Measurements from ENCODE around the gene PHLDA3.

The PHLDA3 gene

DNA sequence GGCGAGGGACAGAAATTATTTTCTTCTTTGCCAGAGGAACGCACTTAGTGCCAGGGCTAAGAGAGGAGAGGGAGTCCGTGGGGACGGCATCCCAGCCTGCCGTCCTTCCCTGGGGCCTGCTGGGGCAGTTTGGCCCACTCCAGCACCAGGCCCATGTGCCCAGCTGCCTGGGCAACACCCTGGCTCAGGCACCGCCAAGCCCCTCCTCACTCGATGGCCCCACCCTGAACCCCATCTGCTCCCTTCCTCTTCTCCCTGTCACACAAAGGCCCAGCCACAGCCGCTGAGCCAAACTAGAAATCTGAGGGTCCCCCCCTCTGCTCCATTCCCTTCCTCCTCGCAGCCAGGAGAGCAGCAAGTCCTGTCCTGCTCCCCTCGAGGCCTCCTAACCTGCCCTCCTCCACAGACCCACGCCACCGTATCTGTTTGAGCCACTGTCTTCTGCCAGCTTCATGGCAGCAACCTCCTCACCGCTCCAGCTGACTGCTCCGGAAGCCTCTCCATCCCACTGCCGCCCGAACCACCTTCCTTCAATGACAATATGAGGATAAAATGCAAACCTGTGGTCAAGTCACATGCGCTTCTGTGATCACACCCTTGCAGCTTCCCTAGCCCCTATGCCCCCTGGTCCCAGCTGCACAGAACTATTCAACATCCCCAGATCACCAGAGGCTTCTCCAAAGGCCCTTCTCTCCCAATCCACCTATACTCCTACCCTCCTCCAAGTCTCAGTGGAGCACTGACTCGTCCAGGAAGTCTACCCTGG, 39.1 kb downstream of the PHLDA3 start:
- TF ChIP-seq ZNF350 (tag by site-specific recombination; IDR thresholded peaks at IDR 0.05) (no peak), ZNF174 (tag by site-specific recombination; IDR thresholded peaks at IDR 0.05) (no peak), GFI1B (tag by site-specific recombination; IDR thresholded peaks at IDR 0.05) (no peak), SP3 (tag by site-specific recombination; IDR thresholded peaks at IDR 0.05) (no peak), ZNF768 (tag by site-specific recombination; IDR thresholded peaks at IDR 0.05) (no peak), ZNF274 (IDR thresholded peaks at IDR 0.05; ENCODE audit: low read length) (no peak), ZNF274 (tag by site-specific recombination; IDR thresholded peaks at IDR 0.05; ENCODE audit: borderline replicate concordance) (no peak), WT1 (tag by site-specific recombination; IDR thresholded peaks at IDR 0.05) (no peak), ZNF514 (tag by site-specific recombination; IDR thresholded peaks at IDR 0.05) (no peak), ZIC2 (tag by site-specific recombination; IDR thresholded peaks at IDR 0.05) (no peak), ZFP41 (tag by site-specific recombination; IDR thresholded peaks at IDR 0.05; ENCODE audit: borderline replicate concordance) (no peak), ZFP69B (tag by site-specific recombination; IDR thresholded peaks at IDR 0.05) (no peak), OVOL3 (tag by site-specific recombination; IDR thresholded peaks at IDR 0.05) (no peak), ZNF433 (tag by site-specific recombination; IDR thresholded peaks at IDR 0.05; ENCODE audit: low read depth) (no peak)
- TF ChIP-seq, protein P1, sequence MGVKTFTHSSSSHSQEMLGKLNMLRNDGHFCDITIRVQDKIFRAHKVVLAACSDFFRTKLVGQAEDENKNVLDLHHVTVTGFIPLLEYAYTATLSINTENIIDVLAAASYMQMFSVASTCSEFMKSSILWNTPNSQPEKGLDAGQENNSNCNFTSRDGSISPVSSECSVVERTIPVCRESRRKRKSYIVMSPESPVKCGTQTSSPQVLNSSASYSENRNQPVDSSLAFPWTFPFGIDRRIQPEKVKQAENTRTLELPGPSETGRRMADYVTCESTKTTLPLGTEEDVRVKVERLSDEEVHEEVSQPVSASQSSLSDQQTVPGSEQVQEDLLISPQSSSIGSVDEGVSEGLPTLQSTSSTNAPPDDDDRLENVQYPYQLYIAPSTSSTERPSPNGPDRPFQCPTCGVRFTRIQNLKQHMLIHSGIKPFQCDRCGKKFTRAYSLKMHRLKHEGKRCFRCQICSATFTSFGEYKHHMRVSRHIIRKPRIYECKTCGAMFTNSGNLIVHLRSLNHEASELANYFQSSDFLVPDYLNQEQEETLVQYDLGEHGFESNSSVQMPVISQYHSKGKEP (tag by site-specific recombination; IDR thresholded peaks at IDR 0.05): no peak
- TF ChIP-seq, protein P2, sequence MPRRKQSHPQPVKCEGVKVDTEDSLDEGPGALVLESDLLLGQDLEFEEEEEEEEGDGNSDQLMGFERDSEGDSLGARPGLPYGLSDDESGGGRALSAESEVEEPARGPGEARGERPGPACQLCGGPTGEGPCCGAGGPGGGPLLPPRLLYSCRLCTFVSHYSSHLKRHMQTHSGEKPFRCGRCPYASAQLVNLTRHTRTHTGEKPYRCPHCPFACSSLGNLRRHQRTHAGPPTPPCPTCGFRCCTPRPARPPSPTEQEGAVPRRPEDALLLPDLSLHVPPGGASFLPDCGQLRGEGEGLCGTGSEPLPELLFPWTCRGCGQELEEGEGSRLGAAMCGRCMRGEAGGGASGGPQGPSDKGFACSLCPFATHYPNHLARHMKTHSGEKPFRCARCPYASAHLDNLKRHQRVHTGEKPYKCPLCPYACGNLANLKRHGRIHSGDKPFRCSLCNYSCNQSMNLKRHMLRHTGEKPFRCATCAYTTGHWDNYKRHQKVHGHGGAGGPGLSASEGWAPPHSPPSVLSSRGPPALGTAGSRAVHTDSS (tag by site-specific recombination; IDR thresholded peaks at IDR 0.05): no peak
- TF ChIP-seq, protein P3, sequence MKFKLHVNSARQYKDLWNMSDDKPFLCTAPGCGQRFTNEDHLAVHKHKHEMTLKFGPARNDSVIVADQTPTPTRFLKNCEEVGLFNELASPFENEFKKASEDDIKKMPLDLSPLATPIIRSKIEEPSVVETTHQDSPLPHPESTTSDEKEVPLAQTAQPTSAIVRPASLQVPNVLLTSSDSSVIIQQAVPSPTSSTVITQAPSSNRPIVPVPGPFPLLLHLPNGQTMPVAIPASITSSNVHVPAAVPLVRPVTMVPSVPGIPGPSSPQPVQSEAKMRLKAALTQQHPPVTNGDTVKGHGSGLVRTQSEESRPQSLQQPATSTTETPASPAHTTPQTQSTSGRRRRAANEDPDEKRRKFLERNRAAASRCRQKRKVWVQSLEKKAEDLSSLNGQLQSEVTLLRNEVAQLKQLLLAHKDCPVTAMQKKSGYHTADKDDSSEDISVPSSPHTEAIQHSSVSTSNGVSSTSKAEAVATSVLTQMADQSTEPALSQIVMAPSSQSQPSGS (tag by site-specific recombination; IDR thresholded peaks at IDR 0.05; ENCODE audit: low read depth): no peak
- TF ChIP-seq, protein P4, sequence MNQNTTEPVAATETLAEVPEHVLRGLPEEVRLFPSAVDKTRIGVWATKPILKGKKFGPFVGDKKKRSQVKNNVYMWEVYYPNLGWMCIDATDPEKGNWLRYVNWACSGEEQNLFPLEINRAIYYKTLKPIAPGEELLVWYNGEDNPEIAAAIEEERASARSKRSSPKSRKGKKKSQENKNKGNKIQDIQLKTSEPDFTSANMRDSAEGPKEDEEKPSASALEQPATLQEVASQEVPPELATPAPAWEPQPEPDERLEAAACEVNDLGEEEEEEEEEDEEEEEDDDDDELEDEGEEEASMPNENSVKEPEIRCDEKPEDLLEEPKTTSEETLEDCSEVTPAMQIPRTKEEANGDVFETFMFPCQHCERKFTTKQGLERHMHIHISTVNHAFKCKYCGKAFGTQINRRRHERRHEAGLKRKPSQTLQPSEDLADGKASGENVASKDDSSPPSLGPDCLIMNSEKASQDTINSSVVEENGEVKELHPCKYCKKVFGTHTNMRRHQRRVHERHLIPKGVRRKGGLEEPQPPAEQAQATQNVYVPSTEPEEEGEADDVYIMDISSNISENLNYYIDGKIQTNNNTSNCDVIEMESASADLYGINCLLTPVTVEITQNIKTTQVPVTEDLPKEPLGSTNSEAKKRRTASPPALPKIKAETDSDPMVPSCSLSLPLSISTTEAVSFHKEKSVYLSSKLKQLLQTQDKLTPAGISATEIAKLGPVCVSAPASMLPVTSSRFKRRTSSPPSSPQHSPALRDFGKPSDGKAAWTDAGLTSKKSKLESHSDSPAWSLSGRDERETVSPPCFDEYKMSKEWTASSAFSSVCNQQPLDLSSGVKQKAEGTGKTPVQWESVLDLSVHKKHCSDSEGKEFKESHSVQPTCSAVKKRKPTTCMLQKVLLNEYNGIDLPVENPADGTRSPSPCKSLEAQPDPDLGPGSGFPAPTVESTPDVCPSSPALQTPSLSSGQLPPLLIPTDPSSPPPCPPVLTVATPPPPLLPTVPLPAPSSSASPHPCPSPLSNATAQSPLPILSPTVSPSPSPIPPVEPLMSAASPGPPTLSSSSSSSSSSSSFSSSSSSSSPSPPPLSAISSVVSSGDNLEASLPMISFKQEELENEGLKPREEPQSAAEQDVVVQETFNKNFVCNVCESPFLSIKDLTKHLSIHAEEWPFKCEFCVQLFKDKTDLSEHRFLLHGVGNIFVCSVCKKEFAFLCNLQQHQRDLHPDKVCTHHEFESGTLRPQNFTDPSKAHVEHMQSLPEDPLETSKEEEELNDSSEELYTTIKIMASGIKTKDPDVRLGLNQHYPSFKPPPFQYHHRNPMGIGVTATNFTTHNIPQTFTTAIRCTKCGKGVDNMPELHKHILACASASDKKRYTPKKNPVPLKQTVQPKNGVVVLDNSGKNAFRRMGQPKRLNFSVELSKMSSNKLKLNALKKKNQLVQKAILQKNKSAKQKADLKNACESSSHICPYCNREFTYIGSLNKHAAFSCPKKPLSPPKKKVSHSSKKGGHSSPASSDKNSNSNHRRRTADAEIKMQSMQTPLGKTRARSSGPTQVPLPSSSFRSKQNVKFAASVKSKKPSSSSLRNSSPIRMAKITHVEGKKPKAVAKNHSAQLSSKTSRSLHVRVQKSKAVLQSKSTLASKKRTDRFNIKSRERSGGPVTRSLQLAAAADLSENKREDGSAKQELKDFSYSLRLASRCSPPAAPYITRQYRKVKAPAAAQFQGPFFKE (tag by site-specific recombination; IDR thresholded peaks at IDR 0.05; ENCODE audit: borderline replicate concordance): no peak
- TF ChIP-seq, protein P5, sequence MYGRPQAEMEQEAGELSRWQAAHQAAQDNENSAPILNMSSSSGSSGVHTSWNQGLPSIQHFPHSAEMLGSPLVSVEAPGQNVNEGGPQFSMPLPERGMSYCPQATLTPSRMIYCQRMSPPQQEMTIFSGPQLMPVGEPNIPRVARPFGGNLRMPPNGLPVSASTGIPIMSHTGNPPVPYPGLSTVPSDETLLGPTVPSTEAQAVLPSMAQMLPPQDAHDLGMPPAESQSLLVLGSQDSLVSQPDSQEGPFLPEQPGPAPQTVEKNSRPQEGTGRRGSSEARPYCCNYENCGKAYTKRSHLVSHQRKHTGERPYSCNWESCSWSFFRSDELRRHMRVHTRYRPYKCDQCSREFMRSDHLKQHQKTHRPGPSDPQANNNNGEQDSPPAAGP (tag by site-specific recombination; IDR thresholded peaks at IDR 0.05): no peak
- TF ChIP-seq, protein P6, sequence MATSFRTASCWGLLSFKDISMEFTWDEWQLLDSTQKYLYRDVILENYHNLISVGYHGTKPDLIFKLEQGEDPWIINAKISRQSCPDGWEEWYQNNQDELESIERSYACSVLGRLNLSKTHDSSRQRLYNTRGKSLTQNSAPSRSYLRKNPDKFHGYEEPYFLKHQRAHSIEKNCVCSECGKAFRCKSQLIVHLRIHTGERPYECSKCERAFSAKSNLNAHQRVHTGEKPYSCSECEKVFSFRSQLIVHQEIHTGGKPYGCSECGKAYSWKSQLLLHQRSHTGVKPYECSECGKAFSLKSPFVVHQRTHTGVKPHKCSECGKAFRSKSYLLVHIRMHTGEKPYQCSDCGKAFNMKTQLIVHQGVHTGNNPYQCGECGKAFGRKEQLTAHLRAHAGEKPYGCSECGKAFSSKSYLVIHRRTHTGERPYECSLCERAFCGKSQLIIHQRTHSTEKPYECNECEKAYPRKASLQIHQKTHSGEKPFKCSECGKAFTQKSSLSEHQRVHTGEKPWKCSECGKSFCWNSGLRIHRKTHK (tag by site-specific recombination; IDR thresholded peaks at IDR 0.05): no peak
- H3K4me3 ChIP-seq (ENCODE audit: low read depth, low read length): no peak overlapping the region
- CTCF ChIA-PET: no interaction called here
- no peak overlapping the region for H3K27ac ChIP-seq (ENCODE audit: extremely low read depth, low read depth, low read length)
- H3K4me1 ChIP-seq (ENCODE audit: control insufficient read depth, insufficient read depth, low read length): no peaks in the 10 kb centered on the region
- H3K36me3 ChIP-seq (ENCODE audit: control insufficient read depth in 2 of 2, insufficient read depth in 1 of 2, low read length in 2 of 2): no peaks in the 10 kb centered on the region
- H3K9me3 ChIP-seq (ENCODE audit: control insufficient read depth, insufficient read depth, low read depth, low read length): no peaks in the 10 kb centered on the region
- POLR2A ChIA-PET: no interaction called here
